ENCODE results near the gene NEDD1. TPM values are rescaled to one million over a fixed set of nuclear protein-coding genes. Genes with fewer than 3 reads are reported as not detected.

Gene NEDD1, protein sequence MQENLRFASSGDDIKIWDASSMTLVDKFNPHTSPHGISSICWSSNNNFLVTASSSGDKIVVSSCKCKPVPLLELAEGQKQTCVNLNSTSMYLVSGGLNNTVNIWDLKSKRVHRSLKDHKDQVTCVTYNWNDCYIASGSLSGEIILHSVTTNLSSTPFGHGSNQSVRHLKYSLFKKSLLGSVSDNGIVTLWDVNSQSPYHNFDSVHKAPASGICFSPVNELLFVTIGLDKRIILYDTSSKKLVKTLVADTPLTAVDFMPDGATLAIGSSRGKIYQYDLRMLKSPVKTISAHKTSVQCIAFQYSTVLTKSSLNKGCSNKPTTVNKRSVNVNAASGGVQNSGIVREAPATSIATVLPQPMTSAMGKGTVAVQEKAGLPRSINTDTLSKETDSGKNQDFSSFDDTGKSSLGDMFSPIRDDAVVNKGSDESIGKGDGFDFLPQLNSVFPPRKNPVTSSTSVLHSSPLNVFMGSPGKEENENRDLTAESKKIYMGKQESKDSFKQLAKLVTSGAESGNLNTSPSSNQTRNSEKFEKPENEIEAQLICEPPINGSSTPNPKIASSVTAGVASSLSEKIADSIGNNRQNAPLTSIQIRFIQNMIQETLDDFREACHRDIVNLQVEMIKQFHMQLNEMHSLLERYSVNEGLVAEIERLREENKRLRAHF
- 30.3 TPM for total RNA-seq (2021; ENCODE audit: unreplicated experiment)
- 12.6 TPM for polyA plus RNA-seq (2012; ENCODE audit: insufficient read length)
- Bru-seq, nascent RNA = percentile 80 among the genes with signal in this experiment
- BruChase-seq, experiment 1, labeled RNA remaining after a 2-hour chase = percentile 82 among the genes with signal in this experiment
- percentile 87 among the genes with signal in this experiment for BruChase-seq, experiment 2, labeled RNA remaining after a 6-hour chase
- long read RNA-seq, full-length matches to known transcripts = 53 of 103 reads
- long read RNA-seq, partial matches to known transcripts = 17 of 103 reads
- long read RNA-seq, other reads (novel, unspliced or antisense) = 33 of 103 reads

DNA sequence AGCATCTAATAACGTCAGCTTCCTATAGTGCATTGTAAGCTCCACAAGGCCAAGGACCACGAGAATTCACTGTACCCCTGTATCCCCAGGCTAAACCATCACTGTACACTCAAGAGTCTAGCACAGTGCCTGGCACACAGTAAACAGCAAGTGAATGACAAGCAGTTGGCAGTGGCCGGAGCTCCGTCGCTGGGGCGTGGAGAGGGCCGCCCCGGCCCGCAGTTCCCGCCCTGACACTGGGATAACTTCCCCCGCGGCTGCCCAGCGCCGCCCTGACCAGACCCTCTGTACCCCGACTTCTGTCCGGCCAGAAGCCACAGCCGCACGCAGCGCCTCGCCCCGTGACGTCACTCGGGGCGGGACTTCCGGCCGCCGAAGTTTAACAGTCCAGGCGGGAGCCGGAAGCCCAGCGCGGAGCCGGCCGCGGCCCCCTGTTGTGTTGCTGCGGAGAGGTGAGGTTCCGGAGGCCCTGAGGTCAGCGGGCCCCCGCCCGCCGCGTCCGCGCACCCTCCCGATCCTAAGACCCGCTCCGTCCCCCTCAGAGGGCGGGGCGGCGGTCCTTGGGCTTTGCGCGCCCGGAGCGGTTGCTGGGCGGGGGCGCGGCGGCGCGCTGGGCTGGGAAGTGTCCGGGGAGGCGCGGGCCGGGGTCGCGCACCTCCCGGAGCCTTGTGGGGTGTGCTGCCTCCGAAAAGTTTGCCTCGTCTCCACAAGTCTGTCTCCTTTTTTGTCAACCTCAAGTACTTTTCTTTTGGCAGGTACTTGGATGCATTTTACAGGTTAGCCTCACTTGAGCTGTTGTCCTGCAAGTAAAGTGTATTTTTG lies at the start of gene NEDD1:
TSS of gene NEDD1 (plus strand) at position 409 of the 822 bp plus-strand sequence. CDS start 2,503 bp downstream, outside the sequence.
- Histone ChIP-seq H3K27me3 (ENCODE audit: control insufficient read depth, insufficient read depth, low read length) (no peaks in the 10 kb centered on the region), H3K27ac (ENCODE audit: low read length) (peak within 1 kb of the TSS; percentile 93), H3K4me3 (ENCODE audit: low read depth in 2 of 2, low read length in 2 of 2) (peak within 1 kb of the TSS; percentile 97 to 98), H3K9me3 (ENCODE audit: control insufficient read depth, insufficient read depth, low read depth, low read length) (no peaks in the 10 kb centered on the region), H3K36me3 (ENCODE audit: control insufficient read depth, insufficient read depth, low read length) (0 out of 2 replicates have a peak, but pooled peaks cover 2% of the 10 kb centered on the region), H3K4me1 (ENCODE audit: control insufficient read depth, insufficient read depth, low read length) (peaks cover 14% of the 10 kb centered on the region)
- BruUV-seq (replicated peaks) = no TSS peak
- ChIA-PET CTCF (no interaction called here), POLR2A (no interaction called here)
- intact Hi-C loops (cut with micrococcal nuclease; ENCODE audit: unreplicated experiment) = no loop called here
- TF ChIP-seq SIN3A (IDR thresholded peaks at IDR 0.05; ENCODE audit: borderline replicate concordance, insufficient read depth, low read depth, low read length) (no peak), TCF7L2 (IDR thresholded peaks at IDR 0.05; ENCODE audit: low read depth, low read length) (no peak), POLR2AphosphoS5 (IDR thresholded peaks at IDR 0.05; ENCODE audit: low read depth, low read length) (peak; percentile 79; the same call in 1 of the 2 replicates)
- TF ChIP-seq, protein P1, sequence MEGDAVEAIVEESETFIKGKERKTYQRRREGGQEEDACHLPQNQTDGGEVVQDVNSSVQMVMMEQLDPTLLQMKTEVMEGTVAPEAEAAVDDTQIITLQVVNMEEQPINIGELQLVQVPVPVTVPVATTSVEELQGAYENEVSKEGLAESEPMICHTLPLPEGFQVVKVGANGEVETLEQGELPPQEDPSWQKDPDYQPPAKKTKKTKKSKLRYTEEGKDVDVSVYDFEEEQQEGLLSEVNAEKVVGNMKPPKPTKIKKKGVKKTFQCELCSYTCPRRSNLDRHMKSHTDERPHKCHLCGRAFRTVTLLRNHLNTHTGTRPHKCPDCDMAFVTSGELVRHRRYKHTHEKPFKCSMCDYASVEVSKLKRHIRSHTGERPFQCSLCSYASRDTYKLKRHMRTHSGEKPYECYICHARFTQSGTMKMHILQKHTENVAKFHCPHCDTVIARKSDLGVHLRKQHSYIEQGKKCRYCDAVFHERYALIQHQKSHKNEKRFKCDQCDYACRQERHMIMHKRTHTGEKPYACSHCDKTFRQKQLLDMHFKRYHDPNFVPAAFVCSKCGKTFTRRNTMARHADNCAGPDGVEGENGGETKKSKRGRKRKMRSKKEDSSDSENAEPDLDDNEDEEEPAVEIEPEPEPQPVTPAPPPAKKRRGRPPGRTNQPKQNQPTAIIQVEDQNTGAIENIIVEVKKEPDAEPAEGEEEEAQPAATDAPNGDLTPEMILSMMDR (IDR thresholded peaks at IDR 0.05) = no peak
- TF ChIP-seq, protein P2, sequence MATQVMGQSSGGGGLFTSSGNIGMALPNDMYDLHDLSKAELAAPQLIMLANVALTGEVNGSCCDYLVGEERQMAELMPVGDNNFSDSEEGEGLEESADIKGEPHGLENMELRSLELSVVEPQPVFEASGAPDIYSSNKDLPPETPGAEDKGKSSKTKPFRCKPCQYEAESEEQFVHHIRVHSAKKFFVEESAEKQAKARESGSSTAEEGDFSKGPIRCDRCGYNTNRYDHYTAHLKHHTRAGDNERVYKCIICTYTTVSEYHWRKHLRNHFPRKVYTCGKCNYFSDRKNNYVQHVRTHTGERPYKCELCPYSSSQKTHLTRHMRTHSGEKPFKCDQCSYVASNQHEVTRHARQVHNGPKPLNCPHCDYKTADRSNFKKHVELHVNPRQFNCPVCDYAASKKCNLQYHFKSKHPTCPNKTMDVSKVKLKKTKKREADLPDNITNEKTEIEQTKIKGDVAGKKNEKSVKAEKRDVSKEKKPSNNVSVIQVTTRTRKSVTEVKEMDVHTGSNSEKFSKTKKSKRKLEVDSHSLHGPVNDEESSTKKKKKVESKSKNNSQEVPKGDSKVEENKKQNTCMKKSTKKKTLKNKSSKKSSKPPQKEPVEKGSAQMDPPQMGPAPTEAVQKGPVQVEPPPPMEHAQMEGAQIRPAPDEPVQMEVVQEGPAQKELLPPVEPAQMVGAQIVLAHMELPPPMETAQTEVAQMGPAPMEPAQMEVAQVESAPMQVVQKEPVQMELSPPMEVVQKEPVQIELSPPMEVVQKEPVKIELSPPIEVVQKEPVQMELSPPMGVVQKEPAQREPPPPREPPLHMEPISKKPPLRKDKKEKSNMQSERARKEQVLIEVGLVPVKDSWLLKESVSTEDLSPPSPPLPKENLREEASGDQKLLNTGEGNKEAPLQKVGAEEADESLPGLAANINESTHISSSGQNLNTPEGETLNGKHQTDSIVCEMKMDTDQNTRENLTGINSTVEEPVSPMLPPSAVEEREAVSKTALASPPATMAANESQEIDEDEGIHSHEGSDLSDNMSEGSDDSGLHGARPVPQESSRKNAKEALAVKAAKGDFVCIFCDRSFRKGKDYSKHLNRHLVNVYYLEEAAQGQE (IDR thresholded peaks at IDR 0.05; ENCODE audit: insufficient read depth in 1 of 2, low read depth in 2 of 2, low read length in 1 of 2) = no peak
- ATAC-seq (peak; percentile 99), DNase-seq (ENCODE audit: low read depth, low spot score) (peak; percentile 15)
- in situ Hi-C loops (cut with HindIII; ENCODE audit: low pct_unique_long_range_greater_than_20kb, low sequenced_read_pairs) = no loop called here

DNA sequence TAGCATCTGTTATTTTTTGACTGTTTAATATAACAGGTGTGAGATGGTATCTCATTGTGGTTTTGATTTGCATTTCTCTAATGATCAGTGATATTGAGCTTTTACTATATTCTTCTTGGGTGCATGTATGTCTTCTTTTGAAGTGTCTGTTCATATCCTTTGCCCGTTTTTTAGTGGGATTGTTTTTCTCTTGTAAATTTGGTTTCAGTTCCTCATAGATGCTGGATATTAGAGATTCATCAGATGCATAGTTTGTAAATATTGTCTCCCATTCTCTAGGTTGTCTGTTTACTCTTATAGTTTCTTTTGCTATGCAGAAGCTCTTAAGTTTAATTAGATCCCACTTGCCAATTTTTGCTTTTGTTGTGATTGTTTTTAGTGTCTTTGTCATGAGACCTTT lies 48.9 kb upstream of the NEDD1 start:
- no peak for ATAC-seq
- Histone ChIP-seq H3K4me3 (ENCODE audit: low read depth in 2 of 2, low read length in 2 of 2) (no peak overlapping the region), H3K36me3 (ENCODE audit: control insufficient read depth, insufficient read depth, low read length) (no peaks in the 10 kb centered on the region), H3K4me1 (ENCODE audit: control insufficient read depth, insufficient read depth, low read length) (no peaks in the 10 kb centered on the region), H3K9me3 (ENCODE audit: control insufficient read depth, insufficient read depth, low read depth, low read length) (no peaks in the 10 kb centered on the region), H3K27ac (ENCODE audit: low read length) (no peak overlapping the region), H3K27me3 (ENCODE audit: control insufficient read depth, insufficient read depth, low read length) (peaks cover 3% of the 10 kb centered on the region; the same call in 1 of the 2 replicates)
- ChIA-PET POLR2A (no interaction called here), CTCF (no interaction called here)
- intact Hi-C loops (cut with micrococcal nuclease; ENCODE audit: unreplicated experiment) = no loop called here
- no TSS peak for BruUV-seq (replicated peaks)
- TF ChIP-seq TCF7L2 (IDR thresholded peaks at IDR 0.05; ENCODE audit: low read depth, low read length) (no peak), SIN3A (IDR thresholded peaks at IDR 0.05; ENCODE audit: borderline replicate concordance, insufficient read depth, low read depth, low read length) (no peak), POLR2AphosphoS5 (IDR thresholded peaks at IDR 0.05; ENCODE audit: low read depth, low read length) (no peak)
- TF ChIP-seq, protein P1 (IDR thresholded peaks at IDR 0.05) = no peak
- TF ChIP-seq, protein P2 (IDR thresholded peaks at IDR 0.05; ENCODE audit: insufficient read depth in 1 of 2, low read depth in 2 of 2, low read length in 1 of 2) = no peak
- DNase-seq (ENCODE audit: low read depth, low spot score) = no peak
- in situ Hi-C loops (cut with HindIII; ENCODE audit: low pct_unique_long_range_greater_than_20kb, low sequenced_read_pairs) = no loop called here
